ENCODE data around the gene SELENOO. TPM values are rescaled to one million over a fixed set of nuclear protein-coding genes. Genes with fewer than 3 reads are reported as not detected.

Gene SELENOO
- total RNA-seq, 1 donor from 2014 or later, result 25.0 TPM

- no peaks in the 10 kb centered on the region for H3K9me3 Mint-ChIP-seq (ENCODE audit: unreplicated experiment)
- no peak overlapping the region for H3K4me3 Mint-ChIP-seq (ENCODE audit: unreplicated experiment)
- H3K4me1 Mint-ChIP-seq (ENCODE audit: unreplicated experiment), result peaks cover 22% of the 10 kb centered on the region
- TF ChIP-seq CTCF (IDR thresholded peaks at IDR 0.05), result no peak
- DNase-seq (ENCODE audit: extremely low spot score, unreplicated experiment), result no peak
- no peaks in the 10 kb centered on the region for H3K36me3 Mint-ChIP-seq (ENCODE audit: unreplicated experiment)
- H3K27ac Mint-ChIP-seq (ENCODE audit: unreplicated experiment), result no peak overlapping the region
- H3K27me3 Mint-ChIP-seq (ENCODE audit: unreplicated experiment), result no peaks in the 10 kb centered on the region
Measured at GRCh38 chr22:50190941-50191741, 9.7 kb upstream of the SELENOO start.

GRCh38 chr22:50192436-50193204, 8.2 kb upstream of the SELENOO start:
- no peak overlapping the region for H3K4me3 Mint-ChIP-seq (ENCODE audit: unreplicated experiment)
- no peaks in the 10 kb centered on the region for H3K27me3 Mint-ChIP-seq (ENCODE audit: unreplicated experiment)
- no peak for TF ChIP-seq CTCF (IDR thresholded peaks at IDR 0.05)
- no peak for DNase-seq (ENCODE audit: extremely low spot score, unreplicated experiment)
- no peaks in the 10 kb centered on the region for H3K9me3 Mint-ChIP-seq (ENCODE audit: unreplicated experiment)
- peaks cover 16% of the 10 kb centered on the region for H3K4me1 Mint-ChIP-seq (ENCODE audit: unreplicated experiment)
- no peaks in the 10 kb centered on the region for H3K36me3 Mint-ChIP-seq (ENCODE audit: unreplicated experiment)
- no peak overlapping the region for H3K27ac Mint-ChIP-seq (ENCODE audit: unreplicated experiment)

- H3K27me3 Mint-ChIP-seq (ENCODE audit: unreplicated experiment), result no peaks in the 10 kb centered on the region
- H3K36me3 Mint-ChIP-seq (ENCODE audit: unreplicated experiment), result no peaks in the 10 kb centered on the region
- peaks cover 16% of the 10 kb centered on the region for H3K4me1 Mint-ChIP-seq (ENCODE audit: unreplicated experiment)
- TF ChIP-seq CTCF (IDR thresholded peaks at IDR 0.05), result no peak
- no peak overlapping the region for H3K4me3 Mint-ChIP-seq (ENCODE audit: unreplicated experiment)
- H3K27ac Mint-ChIP-seq (ENCODE audit: unreplicated experiment), result no peak overlapping the region
- no peaks in the 10 kb centered on the region for H3K9me3 Mint-ChIP-seq (ENCODE audit: unreplicated experiment)
- no peak for DNase-seq (ENCODE audit: extremely low spot score, unreplicated experiment)
Measured at GRCh38 chr22:50193621-50194020, 7.2 kb upstream of the SELENOO start.

GRCh38 chr22:50194037-50194805, 6.6 kb upstream of the SELENOO start:
- H3K27me3 Mint-ChIP-seq (ENCODE audit: unreplicated experiment), result no peaks in the 10 kb centered on the region
- H3K27ac Mint-ChIP-seq (ENCODE audit: unreplicated experiment), result no peak overlapping the region
- no peak overlapping the region for H3K4me3 Mint-ChIP-seq (ENCODE audit: unreplicated experiment)
- H3K4me1 Mint-ChIP-seq (ENCODE audit: unreplicated experiment), result peaks cover 16% of the 10 kb centered on the region
- H3K36me3 Mint-ChIP-seq (ENCODE audit: unreplicated experiment), result no peaks in the 10 kb centered on the region
- H3K9me3 Mint-ChIP-seq (ENCODE audit: unreplicated experiment), result no peaks in the 10 kb centered on the region
- TF ChIP-seq CTCF (IDR thresholded peaks at IDR 0.05), result no peak
- no peak for DNase-seq (ENCODE audit: extremely low spot score, unreplicated experiment)
